MM.1S (cell line): Measurements from ENCODE around the gene IL1RAPL1.

Experiments used
- EZH2phosphoT487 ChIP-seq: fragments of 300-600 bp; sonication (generic); IDR thresholded peaks from 2 replicates; pipeline ENCODE4 v1.6.1; 2018; ENCODE audit warnings: antibody characterized with exemption, low read length
- TF ChIP-seq, protein P1 (sequence below): fragments of 300-600 bp; sonication (generic); IDR thresholded peaks from 2 replicates; pipeline ENCODE4 v1.5.1; 2016; ENCODE audit warnings: antibody characterized with exemption, low read length, mixed read lengths

DNA sequence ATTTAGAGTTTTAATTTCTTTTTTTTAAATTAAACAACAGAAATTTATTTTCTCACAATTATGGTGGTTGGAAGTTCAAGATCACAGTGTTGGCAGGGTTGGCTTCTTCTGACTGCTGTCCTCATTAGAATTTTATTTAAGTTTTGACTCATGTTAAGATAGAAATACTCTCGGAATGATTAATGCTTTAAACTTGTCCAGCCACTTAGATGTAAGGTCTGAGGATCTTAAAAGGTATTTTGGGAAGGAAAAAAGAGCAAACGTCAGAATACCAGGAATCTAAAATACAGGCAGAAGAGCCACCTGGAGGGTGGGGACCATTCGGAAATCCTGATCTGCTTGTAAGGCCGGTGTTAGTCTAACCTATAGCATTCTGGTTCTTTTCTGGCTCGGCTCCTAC, 1205.1 kb downstream of the IL1RAPL1 start:
- TF ChIP-seq, protein P1, sequence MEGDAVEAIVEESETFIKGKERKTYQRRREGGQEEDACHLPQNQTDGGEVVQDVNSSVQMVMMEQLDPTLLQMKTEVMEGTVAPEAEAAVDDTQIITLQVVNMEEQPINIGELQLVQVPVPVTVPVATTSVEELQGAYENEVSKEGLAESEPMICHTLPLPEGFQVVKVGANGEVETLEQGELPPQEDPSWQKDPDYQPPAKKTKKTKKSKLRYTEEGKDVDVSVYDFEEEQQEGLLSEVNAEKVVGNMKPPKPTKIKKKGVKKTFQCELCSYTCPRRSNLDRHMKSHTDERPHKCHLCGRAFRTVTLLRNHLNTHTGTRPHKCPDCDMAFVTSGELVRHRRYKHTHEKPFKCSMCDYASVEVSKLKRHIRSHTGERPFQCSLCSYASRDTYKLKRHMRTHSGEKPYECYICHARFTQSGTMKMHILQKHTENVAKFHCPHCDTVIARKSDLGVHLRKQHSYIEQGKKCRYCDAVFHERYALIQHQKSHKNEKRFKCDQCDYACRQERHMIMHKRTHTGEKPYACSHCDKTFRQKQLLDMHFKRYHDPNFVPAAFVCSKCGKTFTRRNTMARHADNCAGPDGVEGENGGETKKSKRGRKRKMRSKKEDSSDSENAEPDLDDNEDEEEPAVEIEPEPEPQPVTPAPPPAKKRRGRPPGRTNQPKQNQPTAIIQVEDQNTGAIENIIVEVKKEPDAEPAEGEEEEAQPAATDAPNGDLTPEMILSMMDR = no peak
- no peak for TF ChIP-seq EZH2phosphoT487
